Liver (tissue), 3 donors: ENCODE data around the gene ADAMTS4.

Source experiments
- RAD21 ChIP-seq, 2 donors: IDR thresholded peaks; 2 replicates each; pipeline ENCODE4 v1.6.1; 2016; ENCODE audit warnings: antibody characterized with exemption in 2 of 2, mild to moderate bottlenecking in 2 of 2
- SP1 ChIP-seq: IDR thresholded peaks from 2 replicates; pipeline ENCODE4 v1.6.1; 2018; ENCODE audit warnings: antibody characterized with exemption, mild to moderate bottlenecking
- TAF1 ChIP-seq: conservative IDR thresholded peaks from 2 replicates; pipeline ENCODE4 v1.6.1; 2016; ENCODE audit warnings: antibody characterized with exemption, mild to moderate bottlenecking
- YY1 ChIP-seq: IDR thresholded peaks from 2 replicates; pipeline ENCODE4 v1.6.1; 2016; ENCODE audit warnings: antibody characterized with exemption, mild to moderate bottlenecking
- TF ChIP-seq, protein P1 (sequence below): fragments of 150-350 bp; IDR thresholded peaks from 2 replicates; pipeline ENCODE4 v1.5.1; 2017; ENCODE audit warnings: improper control_type of control experiment, low read depth, low read length; ENCODE audit not compliant: missing input control
- TF ChIP-seq, protein P2 (sequence below): IDR thresholded peaks from 2 replicates; pipeline ENCODE4 v1.6.1; 2016; ENCODE audit warnings: antibody characterized with exemption
- TF ChIP-seq, protein P3 (sequence below): IDR thresholded peaks from 2 replicates; pipeline ENCODE4 v1.6.1; 2016; ENCODE audit warnings: antibody characterized with exemption
- TF ChIP-seq, protein P4 (sequence below): IDR thresholded peaks from 2 replicates; pipeline ENCODE4 v1.6.1; 2016; ENCODE audit warnings: antibody characterized with exemption, mild to moderate bottlenecking
- donor health status: healthy.
- donor health status: healthy.

DNA sequence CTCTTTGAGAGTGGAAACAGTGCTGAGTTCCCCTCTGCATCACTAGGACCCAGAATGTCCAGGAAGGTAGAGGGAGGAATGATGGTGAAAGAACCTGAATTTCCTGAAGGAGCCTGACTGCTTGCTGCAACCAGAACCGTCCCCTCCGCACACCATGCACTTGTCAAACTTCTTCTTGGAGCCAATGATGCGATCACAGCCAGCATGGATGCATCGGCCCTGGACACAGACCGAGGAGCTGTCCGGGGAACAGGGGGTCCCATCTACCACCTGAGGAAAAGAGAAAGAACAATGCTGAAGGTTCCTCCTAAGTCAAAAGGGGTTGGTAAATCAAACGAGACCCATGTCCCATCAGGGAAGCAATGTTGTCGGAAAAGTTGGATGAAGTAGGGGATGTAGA, 6.9 kb downstream of the ADAMTS4 start:
- TF ChIP-seq, protein P1, sequence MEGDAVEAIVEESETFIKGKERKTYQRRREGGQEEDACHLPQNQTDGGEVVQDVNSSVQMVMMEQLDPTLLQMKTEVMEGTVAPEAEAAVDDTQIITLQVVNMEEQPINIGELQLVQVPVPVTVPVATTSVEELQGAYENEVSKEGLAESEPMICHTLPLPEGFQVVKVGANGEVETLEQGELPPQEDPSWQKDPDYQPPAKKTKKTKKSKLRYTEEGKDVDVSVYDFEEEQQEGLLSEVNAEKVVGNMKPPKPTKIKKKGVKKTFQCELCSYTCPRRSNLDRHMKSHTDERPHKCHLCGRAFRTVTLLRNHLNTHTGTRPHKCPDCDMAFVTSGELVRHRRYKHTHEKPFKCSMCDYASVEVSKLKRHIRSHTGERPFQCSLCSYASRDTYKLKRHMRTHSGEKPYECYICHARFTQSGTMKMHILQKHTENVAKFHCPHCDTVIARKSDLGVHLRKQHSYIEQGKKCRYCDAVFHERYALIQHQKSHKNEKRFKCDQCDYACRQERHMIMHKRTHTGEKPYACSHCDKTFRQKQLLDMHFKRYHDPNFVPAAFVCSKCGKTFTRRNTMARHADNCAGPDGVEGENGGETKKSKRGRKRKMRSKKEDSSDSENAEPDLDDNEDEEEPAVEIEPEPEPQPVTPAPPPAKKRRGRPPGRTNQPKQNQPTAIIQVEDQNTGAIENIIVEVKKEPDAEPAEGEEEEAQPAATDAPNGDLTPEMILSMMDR: no peak
- no peak for TF ChIP-seq YY1
- TF ChIP-seq, protein P2, sequence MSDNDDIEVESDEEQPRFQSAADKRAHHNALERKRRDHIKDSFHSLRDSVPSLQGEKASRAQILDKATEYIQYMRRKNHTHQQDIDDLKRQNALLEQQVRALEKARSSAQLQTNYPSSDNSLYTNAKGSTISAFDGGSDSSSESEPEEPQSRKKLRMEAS: no peak
- TF ChIP-seq, protein P3, sequence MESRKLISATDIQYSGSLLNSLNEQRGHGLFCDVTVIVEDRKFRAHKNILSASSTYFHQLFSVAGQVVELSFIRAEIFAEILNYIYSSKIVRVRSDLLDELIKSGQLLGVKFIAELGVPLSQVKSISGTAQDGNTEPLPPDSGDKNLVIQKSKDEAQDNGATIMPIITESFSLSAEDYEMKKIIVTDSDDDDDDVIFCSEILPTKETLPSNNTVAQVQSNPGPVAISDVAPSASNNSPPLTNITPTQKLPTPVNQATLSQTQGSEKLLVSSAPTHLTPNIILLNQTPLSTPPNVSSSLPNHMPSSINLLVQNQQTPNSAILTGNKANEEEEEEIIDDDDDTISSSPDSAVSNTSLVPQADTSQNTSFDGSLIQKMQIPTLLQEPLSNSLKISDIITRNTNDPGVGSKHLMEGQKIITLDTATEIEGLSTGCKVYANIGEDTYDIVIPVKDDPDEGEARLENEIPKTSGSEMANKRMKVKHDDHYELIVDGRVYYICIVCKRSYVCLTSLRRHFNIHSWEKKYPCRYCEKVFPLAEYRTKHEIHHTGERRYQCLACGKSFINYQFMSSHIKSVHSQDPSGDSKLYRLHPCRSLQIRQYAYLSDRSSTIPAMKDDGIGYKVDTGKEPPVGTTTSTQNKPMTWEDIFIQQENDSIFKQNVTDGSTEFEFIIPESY: no peak
- TF ChIP-seq TAF1: no peak
- TF ChIP-seq, protein P4, sequence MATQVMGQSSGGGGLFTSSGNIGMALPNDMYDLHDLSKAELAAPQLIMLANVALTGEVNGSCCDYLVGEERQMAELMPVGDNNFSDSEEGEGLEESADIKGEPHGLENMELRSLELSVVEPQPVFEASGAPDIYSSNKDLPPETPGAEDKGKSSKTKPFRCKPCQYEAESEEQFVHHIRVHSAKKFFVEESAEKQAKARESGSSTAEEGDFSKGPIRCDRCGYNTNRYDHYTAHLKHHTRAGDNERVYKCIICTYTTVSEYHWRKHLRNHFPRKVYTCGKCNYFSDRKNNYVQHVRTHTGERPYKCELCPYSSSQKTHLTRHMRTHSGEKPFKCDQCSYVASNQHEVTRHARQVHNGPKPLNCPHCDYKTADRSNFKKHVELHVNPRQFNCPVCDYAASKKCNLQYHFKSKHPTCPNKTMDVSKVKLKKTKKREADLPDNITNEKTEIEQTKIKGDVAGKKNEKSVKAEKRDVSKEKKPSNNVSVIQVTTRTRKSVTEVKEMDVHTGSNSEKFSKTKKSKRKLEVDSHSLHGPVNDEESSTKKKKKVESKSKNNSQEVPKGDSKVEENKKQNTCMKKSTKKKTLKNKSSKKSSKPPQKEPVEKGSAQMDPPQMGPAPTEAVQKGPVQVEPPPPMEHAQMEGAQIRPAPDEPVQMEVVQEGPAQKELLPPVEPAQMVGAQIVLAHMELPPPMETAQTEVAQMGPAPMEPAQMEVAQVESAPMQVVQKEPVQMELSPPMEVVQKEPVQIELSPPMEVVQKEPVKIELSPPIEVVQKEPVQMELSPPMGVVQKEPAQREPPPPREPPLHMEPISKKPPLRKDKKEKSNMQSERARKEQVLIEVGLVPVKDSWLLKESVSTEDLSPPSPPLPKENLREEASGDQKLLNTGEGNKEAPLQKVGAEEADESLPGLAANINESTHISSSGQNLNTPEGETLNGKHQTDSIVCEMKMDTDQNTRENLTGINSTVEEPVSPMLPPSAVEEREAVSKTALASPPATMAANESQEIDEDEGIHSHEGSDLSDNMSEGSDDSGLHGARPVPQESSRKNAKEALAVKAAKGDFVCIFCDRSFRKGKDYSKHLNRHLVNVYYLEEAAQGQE: no peak
- no peak for TF ChIP-seq RAD21 (IDR thresholded peaks at IDR 0.05)
- TF ChIP-seq SP1: no peak
